Measurements from ENCODE around the gene PHF12. TPM values are rescaled to one million over a fixed set of nuclear protein-coding genes. Genes with fewer than 3 reads are reported as not detected.

Gene PHF12
- total RNA-seq, 1 donor, result 25.7 TPM

GRCh38 chr17:28985950-28986713 lies 34.8 kb upstream of the PHF12 start:
- TF ChIP-seq, protein P1, sequence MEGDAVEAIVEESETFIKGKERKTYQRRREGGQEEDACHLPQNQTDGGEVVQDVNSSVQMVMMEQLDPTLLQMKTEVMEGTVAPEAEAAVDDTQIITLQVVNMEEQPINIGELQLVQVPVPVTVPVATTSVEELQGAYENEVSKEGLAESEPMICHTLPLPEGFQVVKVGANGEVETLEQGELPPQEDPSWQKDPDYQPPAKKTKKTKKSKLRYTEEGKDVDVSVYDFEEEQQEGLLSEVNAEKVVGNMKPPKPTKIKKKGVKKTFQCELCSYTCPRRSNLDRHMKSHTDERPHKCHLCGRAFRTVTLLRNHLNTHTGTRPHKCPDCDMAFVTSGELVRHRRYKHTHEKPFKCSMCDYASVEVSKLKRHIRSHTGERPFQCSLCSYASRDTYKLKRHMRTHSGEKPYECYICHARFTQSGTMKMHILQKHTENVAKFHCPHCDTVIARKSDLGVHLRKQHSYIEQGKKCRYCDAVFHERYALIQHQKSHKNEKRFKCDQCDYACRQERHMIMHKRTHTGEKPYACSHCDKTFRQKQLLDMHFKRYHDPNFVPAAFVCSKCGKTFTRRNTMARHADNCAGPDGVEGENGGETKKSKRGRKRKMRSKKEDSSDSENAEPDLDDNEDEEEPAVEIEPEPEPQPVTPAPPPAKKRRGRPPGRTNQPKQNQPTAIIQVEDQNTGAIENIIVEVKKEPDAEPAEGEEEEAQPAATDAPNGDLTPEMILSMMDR (IDR thresholded peaks at IDR 0.05; ENCODE audit: insufficient read depth, low read length), result no peak
- no peak for DNase-seq (ENCODE audit: low read depth)
- no peak overlapping the region for H3K4me3 ChIP-seq (ENCODE audit: low read depth, low read length)

DNA sequence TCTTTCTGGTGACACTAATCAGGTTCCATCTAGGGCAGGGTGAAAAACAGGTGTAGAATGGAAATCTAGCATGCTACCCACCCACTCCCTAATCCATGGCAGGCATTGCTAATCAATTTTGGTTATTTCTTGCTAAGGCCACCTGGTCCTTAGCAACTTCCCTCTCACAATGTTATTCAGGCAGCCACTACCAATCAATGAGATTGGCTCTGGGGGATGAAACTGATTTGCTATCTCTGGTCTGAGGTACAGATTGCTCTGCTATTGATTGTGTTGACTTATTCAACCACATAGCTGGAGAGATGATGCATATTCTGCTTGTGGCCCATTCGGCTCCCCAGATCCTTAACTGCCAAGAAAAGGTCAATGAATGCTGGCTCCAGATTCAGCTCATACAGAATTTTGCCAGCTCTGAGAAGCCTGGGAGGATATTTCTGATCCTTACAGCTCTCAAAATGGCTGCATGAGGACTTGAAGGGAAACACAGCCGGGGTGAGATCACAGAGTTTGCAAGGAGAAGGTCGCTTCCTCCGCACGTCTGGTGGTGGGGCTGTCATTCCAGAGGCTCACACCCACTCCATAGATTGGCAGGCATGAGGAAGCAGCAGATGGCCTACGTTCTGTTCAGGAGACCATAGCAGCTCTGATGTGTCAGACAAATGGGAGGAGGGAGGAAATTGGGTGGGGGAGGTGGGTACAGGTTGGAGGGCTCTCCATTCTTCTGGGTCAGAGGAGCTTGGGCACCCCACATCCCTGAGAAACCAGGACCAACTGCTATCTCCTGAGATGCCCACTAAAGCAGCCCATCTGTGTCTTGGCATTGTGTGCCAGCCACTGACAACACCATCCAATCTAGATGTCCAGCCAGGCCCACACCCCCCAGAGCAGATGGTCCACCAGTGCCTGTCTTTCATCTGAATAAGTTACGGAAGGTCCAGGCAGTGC lies 32.2 kb upstream of the PHF12 start:
- DNase-seq (ENCODE audit: low read depth), result no peak
- TF ChIP-seq, protein P1 (IDR thresholded peaks at IDR 0.05; ENCODE audit: insufficient read depth, low read length), result no peak
- no peak overlapping the region for H3K4me3 ChIP-seq (ENCODE audit: low read depth, low read length)

GRCh38 chr17:28982131-28982793 lies 30.9 kb upstream of the PHF12 start:
- no peak for DNase-seq (ENCODE audit: low read depth)
- H3K4me3 ChIP-seq (ENCODE audit: low read depth, low read length), result no peak overlapping the region
- TF ChIP-seq, protein P1 (IDR thresholded peaks at IDR 0.05; ENCODE audit: insufficient read depth, low read length), result no peak

DNA sequence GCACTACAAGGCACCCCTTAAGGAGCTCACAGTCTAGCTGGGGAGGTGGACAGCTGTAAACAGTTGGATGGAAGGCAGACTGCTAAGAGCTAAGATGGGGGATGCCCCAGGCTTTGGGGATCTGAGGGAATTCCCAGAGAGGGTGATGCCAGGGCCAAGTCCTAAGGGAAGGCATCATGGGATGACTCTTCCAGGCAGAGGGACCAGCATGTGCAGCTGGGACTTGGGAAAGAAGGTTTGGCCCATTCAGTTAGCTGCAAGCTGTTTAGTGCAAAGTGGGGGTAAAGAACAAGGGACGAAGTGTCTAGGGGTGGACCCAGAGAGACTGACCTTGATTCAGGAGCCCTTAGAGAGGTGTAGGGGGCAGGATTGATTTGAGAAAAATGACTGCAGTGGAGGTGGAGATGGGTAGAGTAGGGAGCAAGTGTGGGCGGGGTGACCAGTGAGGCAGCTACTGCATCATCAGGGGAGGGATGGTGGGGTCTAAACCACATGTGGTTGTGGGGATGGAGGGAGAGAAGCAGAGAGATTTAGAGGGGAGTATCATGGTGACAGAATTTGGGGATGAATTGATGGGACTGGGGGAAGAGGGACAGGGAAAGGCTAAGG lies 27.1 kb upstream of the PHF12 start:
- no peak for DNase-seq (ENCODE audit: low read depth)
- no peak overlapping the region for H3K4me3 ChIP-seq (ENCODE audit: low read depth, low read length)
- TF ChIP-seq, protein P1 (IDR thresholded peaks at IDR 0.05; ENCODE audit: insufficient read depth, low read length), result no peak

- TF ChIP-seq, protein P1 (IDR thresholded peaks at IDR 0.05; ENCODE audit: insufficient read depth, low read length), result no peak
- no peak for DNase-seq (ENCODE audit: low read depth)
- H3K4me3 ChIP-seq (ENCODE audit: low read depth, low read length), result no peak overlapping the region
These were observed 26.5 kb upstream of the PHF12 start for GRCh38 chr17:28977659-28978355.

GRCh38 chr17:28975646-28976045 lies 24.3 kb upstream of the PHF12 start:
- TF ChIP-seq, protein P1 (IDR thresholded peaks at IDR 0.05; ENCODE audit: insufficient read depth, low read length), result no peak
- H3K4me3 ChIP-seq (ENCODE audit: low read depth, low read length), result no peak overlapping the region
- DNase-seq (ENCODE audit: low read depth), result no peak
